A673 (cell line): ENCODE measurements around the gene PGAP2.

ENCODE experiments used
- CTCF ChIP-seq: fragments of 300-800, 200-600 bp; sonication (generic); conservative IDR thresholded peaks from 2 replicates; pipeline ENCODE4 v1.5.1; 2017; ENCODE audit warnings: low read depth, mild to moderate bottlenecking, antibody characterized with exemption, low read length, moderate library complexity, mixed read lengths
- EZH2 ChIP-seq: fragments of 200-600 bp; sonication (generic); IDR thresholded peaks from 2 replicates; pipeline ENCODE4 v1.6.1; 2017; ENCODE audit warnings: borderline replicate concordance, low read depth, mild to moderate bottlenecking, mixed read lengths, antibody characterized with exemption, low read length; ENCODE audit not compliant: poor library complexity, severe bottlenecking

- no peak for TF ChIP-seq CTCF
- TF ChIP-seq EZH2: no peak
Observed at GRCh38 chr11:3823303-3823702, 14.9 kb downstream of the PGAP2 start.
